Rectal smooth muscle tissue (tissue), 1 donor: ENCODE measurements around the gene ACADL.
"Not testable (repeated sequence)": the region's sequence is repeated elsewhere in the genome, so short reads cannot be mapped to it uniquely, and the experiment has no call there.

Source experiments
- H3K27ac ChIP-seq: one replicate; pipeline ENCODE4 v1.7.0; 2013; ENCODE audit warnings: low read depth, low read length, inconsistent platforms
- H3K27me3 ChIP-seq: one replicate; pipeline ENCODE4 v1.7.0; 2013; ENCODE audit warnings: low read length; ENCODE audit not compliant: control insufficient read depth, insufficient read depth
- H3K36me3 ChIP-seq: one replicate; pipeline ENCODE4 v1.7.0; 2013; ENCODE audit warnings: low read length; ENCODE audit not compliant: control insufficient read depth, insufficient read depth
- H3K4me1 ChIP-seq: one replicate; pipeline ENCODE4 v1.7.0; 2013; ENCODE audit warnings: low read length; ENCODE audit not compliant: control insufficient read depth, insufficient read depth
- H3K4me3 ChIP-seq: one replicate; pipeline ENCODE4 v1.7.0; 2013; ENCODE audit warnings: low read length
- H3K9ac ChIP-seq: one replicate; pipeline ENCODE4 v1.7.0; 2013; ENCODE audit warnings: low read length

The ACADL gene

DNA sequence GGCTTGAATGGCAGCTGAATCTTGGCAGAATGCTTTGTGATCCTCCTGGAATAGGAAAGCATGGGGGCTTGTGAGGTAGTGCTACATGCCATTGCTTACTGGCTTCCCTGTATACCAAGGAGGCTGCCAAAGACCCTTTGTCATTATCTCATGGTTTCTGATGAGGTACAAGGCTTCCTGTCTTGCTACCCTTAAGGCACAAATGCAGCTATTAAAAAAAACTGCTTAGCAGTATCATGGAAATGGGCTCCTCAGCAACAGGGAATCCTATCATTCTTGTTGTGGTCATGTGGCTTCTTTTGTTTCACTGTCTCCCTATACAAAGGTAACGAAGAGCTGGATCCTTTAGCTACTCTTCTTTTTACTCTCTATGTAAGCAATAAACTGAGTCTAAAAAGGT is 47.5 kb downstream of the ACADL start:
- Histone ChIP-seq H3K27ac (no peak overlapping the region), H3K4me1 (no peaks in the 10 kb centered on the region)

DNA sequence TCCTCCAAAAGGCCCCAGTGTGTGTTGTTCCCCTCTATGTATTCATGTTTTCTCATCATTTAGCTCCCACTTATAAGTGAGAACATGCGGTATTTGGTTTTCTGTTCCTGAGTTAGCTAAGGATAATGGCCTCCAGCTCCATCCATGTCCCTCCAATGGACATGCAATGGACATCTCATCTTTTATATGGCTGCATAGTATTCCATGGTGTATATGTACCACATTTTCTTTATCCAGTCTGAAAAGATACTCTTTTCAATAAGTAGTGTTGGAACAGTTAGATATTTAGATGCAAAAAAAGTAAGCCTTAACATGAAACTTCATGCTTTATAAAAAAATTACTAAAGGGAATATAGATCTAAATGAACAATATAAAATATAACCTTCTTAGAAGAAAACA is 48.1 kb downstream of the ACADL start:
- not testable (repeated sequence) for H3K36me3 ChIP-seq, H3K27ac ChIP-seq, H3K4me1 ChIP-seq, H3K4me3 ChIP-seq, H3K27me3 ChIP-seq, H3K9ac ChIP-seq

More for the DNA sequence above, 47.5 kb downstream of the ACADL start:
- H3K27me3 ChIP-seq = no peaks in the 10 kb centered on the region
- H3K36me3 ChIP-seq = no peaks in the 10 kb centered on the region
- H3K4me3 ChIP-seq = no peak overlapping the region
- no peak overlapping the region for H3K9ac ChIP-seq

GRCh38 chr2:210174086-210174485 is 51.2 kb downstream of the ACADL start:
- H3K27me3 ChIP-seq = no peaks in the 10 kb centered on the region
- no peak overlapping the region for H3K27ac ChIP-seq
- H3K36me3 ChIP-seq = no peaks in the 10 kb centered on the region
- H3K4me1 ChIP-seq = peaks cover 4% of the 10 kb centered on the region
- H3K4me3 ChIP-seq = no peak overlapping the region
- H3K9ac ChIP-seq = no peak overlapping the region

DNA sequence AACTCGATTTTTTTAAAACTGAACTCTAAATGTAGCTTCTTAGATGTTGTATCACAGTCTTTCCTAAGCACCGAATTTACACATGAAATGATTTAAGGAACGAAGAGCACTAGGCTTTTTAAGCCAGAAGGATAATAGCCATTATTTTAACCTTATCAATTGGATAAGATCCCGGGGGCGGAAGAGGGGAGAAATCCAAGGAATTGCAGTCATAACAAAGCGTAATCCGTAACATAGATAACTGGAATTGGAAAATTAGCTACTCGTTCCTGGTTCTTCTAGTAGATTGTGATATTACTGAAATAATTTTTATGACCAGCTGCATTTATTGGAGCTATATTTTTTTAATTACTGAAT is 53.0 kb downstream of the ACADL start:
- H3K27ac ChIP-seq = peak overlapping the region; percentile 82
- no peaks in the 10 kb centered on the region for H3K36me3 ChIP-seq
- H3K27me3 ChIP-seq = no peaks in the 10 kb centered on the region
- H3K4me3 ChIP-seq = peak overlapping the region; percentile 74
- H3K4me1 ChIP-seq = peaks cover 13% of the 10 kb centered on the region
- no peak overlapping the region for H3K9ac ChIP-seq

- H3K9ac ChIP-seq = peak within 1 kb of the TSS; percentile 93
- H3K36me3 ChIP-seq = no peaks in the 10 kb centered on the region
- peak within 1 kb of the TSS; percentile 100 for H3K27ac ChIP-seq
- H3K27me3 ChIP-seq = no peaks in the 10 kb centered on the region
- H3K4me1 ChIP-seq = peaks cover 18% of the 10 kb centered on the region
- peak within 1 kb of the TSS; percentile 95 for H3K4me3 ChIP-seq
Measured at GRCh38 chr2:210171309-210172218, 53.7 kb downstream of the ACADL start, which contains the start of gene KANSL1L. KANSL1L (minus strand) TSS chr2:210171409; CDS start chr2:210154582, 16,827 bp downstream.

DNA sequence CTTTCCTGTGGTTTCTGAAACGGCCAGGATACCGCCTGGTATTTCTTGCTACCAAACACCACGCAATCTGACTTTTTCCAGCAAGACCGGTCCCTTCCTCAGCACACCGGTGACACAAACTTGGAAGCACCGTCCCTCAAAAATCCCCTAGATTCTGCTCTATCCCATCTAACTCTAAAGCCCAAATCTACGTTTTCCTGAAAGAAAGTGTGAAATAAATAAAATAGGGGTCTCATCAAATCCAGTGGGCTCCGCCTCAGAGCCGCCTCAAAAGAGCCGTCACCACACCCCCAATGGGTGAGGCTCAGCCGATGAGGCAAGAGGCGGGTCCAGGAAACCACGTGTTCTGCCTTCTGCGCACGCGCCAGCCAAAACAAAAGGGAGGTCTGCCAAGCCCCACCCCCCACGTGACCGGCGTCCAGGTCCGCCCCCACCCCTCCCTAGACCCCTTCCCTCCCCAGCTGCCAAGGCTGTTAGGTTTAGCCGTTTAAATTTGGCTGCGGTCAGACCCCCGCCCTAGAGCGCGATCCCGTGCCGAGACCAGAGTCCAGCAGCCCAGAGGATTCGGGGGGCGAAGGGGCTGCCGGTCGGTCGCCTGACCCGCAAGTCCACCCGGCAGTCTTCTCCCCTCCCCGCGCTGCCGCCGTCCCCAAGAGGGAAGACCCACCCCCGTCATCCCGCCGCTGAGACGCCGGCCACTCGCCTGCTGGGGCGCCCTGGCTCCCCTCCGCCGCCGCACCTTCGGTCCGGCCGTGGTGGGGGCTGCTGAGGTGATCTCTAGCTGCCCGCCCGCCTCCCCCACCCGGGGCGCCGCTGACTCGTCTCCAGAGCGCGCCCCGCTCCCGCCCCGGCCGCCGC is 54.6 kb downstream of the ACADL start:
- peak overlapping the region; percentile 93 for H3K9ac ChIP-seq
- peak overlapping the region; percentile 95 for H3K4me3 ChIP-seq
- peak overlapping the region; percentile 100 for H3K27ac ChIP-seq
- peaks cover 20% of the 10 kb centered on the region for H3K4me1 ChIP-seq
- H3K27me3 ChIP-seq = no peaks in the 10 kb centered on the region
- no peaks in the 10 kb centered on the region for H3K36me3 ChIP-seq

GRCh38 chr2:210170196-210170445 is 55.1 kb downstream of the ACADL start:
- Histone ChIP-seq H3K4me3 (peak overlapping the region; percentile 95), H3K27ac (peak overlapping the region; percentile 100), H3K36me3 (no peaks in the 10 kb centered on the region), H3K4me1 (peaks cover 20% of the 10 kb centered on the region), H3K27me3 (no peaks in the 10 kb centered on the region), H3K9ac (peak overlapping the region; percentile 93)

DNA sequence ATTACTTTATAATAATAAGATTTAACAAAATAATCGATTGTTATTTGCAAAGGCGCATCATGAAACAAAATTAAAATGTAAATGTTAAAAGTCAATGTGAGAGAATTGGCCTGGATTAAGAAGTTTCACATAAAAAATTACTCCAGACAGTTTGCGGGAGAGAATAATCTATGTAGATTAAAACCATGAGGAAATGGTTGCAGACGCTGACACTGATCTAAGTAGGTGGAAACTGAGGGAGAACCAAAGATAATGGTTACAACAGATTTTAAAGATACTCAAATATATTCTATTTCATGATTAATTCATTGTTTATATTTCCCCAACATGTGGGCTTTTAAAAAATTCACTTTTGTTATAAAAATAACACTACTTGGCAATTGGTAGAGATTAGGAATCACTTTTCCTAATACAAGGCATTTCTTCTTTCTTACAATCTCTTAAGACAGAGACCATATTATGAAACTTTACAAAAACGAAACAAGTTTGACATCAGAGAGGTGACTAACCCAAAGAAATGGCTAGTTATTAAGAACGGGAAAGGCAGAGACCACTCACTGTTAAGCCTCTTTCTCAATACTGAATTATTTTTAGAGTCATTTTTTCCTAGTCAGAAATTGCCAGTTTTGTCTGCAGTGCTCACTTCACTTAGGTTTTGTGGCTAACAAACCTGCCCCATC is 55.6 kb downstream of the ACADL start:
- no peaks in the 10 kb centered on the region for H3K36me3 ChIP-seq
- peaks cover 20% of the 10 kb centered on the region for H3K4me1 ChIP-seq
- H3K9ac ChIP-seq = peak overlapping the region; percentile 93
- no peaks in the 10 kb centered on the region for H3K27me3 ChIP-seq
- peak overlapping the region; percentile 95 for H3K4me3 ChIP-seq
- H3K27ac ChIP-seq = peak overlapping the region; percentile 100

- H3K9ac ChIP-seq = no peak overlapping the region
- H3K4me3 ChIP-seq = no peak overlapping the region
Measured at GRCh38 chr2:210167227-210167626, 58.0 kb downstream of the ACADL start.

DNA sequence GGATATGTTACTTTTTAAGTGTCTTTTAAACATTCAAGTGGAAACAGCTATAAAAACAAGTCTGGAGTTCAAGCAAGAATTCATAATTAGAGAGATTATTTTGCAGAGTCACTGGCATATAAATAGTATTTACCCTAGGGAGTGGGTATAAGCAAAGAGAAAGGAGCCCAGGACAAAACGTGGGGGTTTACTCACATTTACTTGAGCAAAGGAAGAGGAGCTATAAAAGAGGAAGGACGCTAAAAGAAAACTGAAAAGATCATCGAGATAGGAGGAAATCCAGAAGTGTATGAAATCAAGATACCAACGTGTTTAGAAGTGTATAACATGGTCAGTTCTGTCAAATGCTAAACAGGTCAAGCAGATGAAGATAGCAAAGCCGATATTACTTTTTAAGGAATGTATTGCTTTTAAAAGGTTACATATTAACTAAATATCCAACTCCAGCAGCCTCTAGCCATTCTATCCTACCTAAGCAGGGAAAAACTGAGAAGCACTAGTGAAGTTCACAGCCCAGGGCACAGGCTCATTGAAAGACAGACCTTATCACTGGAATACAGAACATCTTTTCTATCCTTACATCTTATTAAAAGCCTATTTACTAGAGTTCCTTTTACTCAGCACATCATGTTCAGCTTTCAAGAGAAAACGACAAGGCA is 62.7 kb downstream of the ACADL start:
- no peaks in the 10 kb centered on the region for H3K36me3 ChIP-seq
- H3K4me1 ChIP-seq = peaks cover 9% of the 10 kb centered on the region
- no peak overlapping the region for H3K4me3 ChIP-seq
- H3K27ac ChIP-seq = no peak overlapping the region
- no peak overlapping the region for H3K9ac ChIP-seq
- H3K27me3 ChIP-seq = no peaks in the 10 kb centered on the region

More at GRCh38 chr2:210167227-210167626, 58.0 kb downstream of the ACADL start:
- Histone ChIP-seq H3K4me1 (peaks cover 18% of the 10 kb centered on the region), H3K27me3 (no peaks in the 10 kb centered on the region), H3K36me3 (no peaks in the 10 kb centered on the region), H3K27ac (peak overlapping the region; percentile 72)

GRCh38 chr2:210159059-210159458 is 66.2 kb downstream of the ACADL start:
- Histone ChIP-seq H3K36me3 (no peaks in the 10 kb centered on the region), H3K27ac (no peak overlapping the region), H3K4me1 (no peaks in the 10 kb centered on the region), H3K27me3 (no peaks in the 10 kb centered on the region), H3K4me3 (no peak overlapping the region), H3K9ac (no peak overlapping the region)

DNA sequence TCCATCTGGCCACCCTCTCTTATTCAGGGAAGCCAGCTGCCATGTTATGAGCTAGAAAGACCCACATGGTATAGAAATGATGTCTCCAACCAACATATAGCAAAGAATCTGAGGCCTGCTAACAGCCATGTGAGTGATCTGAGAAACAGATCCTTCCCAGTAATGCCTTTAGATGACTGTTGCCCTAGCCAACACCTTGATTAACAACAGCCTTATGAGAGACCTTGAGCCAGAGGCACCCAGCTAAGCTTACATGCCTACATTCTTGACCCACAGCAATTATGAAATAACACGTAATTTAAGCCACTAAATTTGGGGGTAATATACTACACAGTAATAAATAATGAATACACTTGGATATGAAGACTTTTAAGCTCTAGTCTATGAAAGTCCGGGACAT is 67.0 kb downstream of the ACADL start:
- Histone ChIP-seq H3K27me3 (no peaks in the 10 kb centered on the region), H3K27ac (no peak overlapping the region), H3K9ac (no peak overlapping the region), H3K4me1 (no peaks in the 10 kb centered on the region), H3K36me3 (no peaks in the 10 kb centered on the region), H3K4me3 (no peak overlapping the region)
